Sciatic nerve (tissue), 2 donors: ENCODE results near the gene TACR2. TPM values are rescaled to one million over a fixed set of nuclear protein-coding genes. Genes with fewer than 3 reads are reported as not detected.

Experiments
- ATAC-seq: fragments of 200-7000 bp; cut with Tn5 transposase; one replicate; pipeline ENCODE4 v1.9.1; 2020; ENCODE audit warnings: mild to moderate bottlenecking, moderate library complexity
- DNase-seq: peaks from one replicate; pipeline ENCODE4 v3.0.0-alpha.2; 2020; ENCODE audit warnings: low spot score
- intact Hi-C: fragments of 100-400 bp; cut with DNase I; formaldehyde crosslinking; loops from one replicate; pipeline ENCODE4 v1.14.2; 2022
- total RNA-seq: library from RNA; stranded (reverse); fragmentation: NEBNext Ultra II Directional; extraction: Animal tissue kit (Norgen Biotek cat#: 25700); gene quantifications from one replicate; pipeline ENCODE4 v1.2.1, GENCODE V29; 2021
- donor health status: DM: no; HTN: no; CAD: no.
- donor health status: DM: no; HTN: no; CAD: no.

The TACR2 gene
- total RNA-seq, result 0.53 TPM

GRCh38 chr10:69416695-69417094 lies at the start of gene TACR2:
Gene TACR2 (minus strand): TSS chr10:69416918. CDS start chr10:69416323, 595 bp downstream.
- no peak for DNase-seq
- no peak for ATAC-seq
- intact Hi-C loops, result loop anchor here (10.0 kb wide), 1 partner anchor 218 kb away; the partner anchor contains the start of gene FAM241B

GRCh38 chr10:69466158-69466490 lies 49.4 kb upstream of the TACR2 start:
- intact Hi-C loops, result no loop called here
- ATAC-seq (no peak), DNase-seq (no peak)

GRCh38 chr10:69465457-69466157 lies 48.9 kb upstream of the TACR2 start:
- intact Hi-C loops, result no loop called here
- DNase-seq (no peak), ATAC-seq (no peak)

- DNase-seq, result no peak
- peak; percentile 39 for ATAC-seq
- intact Hi-C loops, result no loop called here
Observed at GRCh38 chr10:69464801-69465401, 48.2 kb upstream of the TACR2 start.

GRCh38 chr10:69464401-69464800 lies 47.7 kb upstream of the TACR2 start:
- DNase-seq, result no peak
- intact Hi-C loops, result no loop called here
- ATAC-seq, result no peak

- DNase-seq (no peak), ATAC-seq (no peak)
- intact Hi-C loops, result no loop called here
Observed at GRCh38 chr10:69463886-69464285, 47.2 kb upstream of the TACR2 start.

- ATAC-seq (peak; percentile 27), DNase-seq (no peak)
- intact Hi-C loops, result no loop called here
Observed at GRCh38 chr10:69461243-69462025, 44.7 kb upstream of the TACR2 start.

GRCh38 chr10:69460576-69461242 lies 44.0 kb upstream of the TACR2 start:
- DNase-seq, result no peak
- peak; percentile 29 for ATAC-seq
- intact Hi-C loops, result no loop called here

GRCh38 chr10:69459893-69460575 lies 43.3 kb upstream of the TACR2 start:
- DNase-seq, result no peak
- intact Hi-C loops, result no loop called here
- no peak for ATAC-seq

GRCh38 chr10:69459101-69459790 lies 42.5 kb upstream of the TACR2 start:
- intact Hi-C loops, result no loop called here
- DNase-seq, result no peak

GRCh38 chr10:69458430-69459100 lies 41.8 kb upstream of the TACR2 start:
- intact Hi-C loops, result no loop called here
- ATAC-seq, result peak; percentile 41
- DNase-seq, result no peak

More at GRCh38 chr10:69459101-69459790, 42.5 kb upstream of the TACR2 start:
- ATAC-seq, result no peak

GRCh38 chr10:69457771-69458237 lies 41.1 kb upstream of the TACR2 start:
- intact Hi-C loops, result no loop called here
- DNase-seq (no peak), ATAC-seq (no peak)

GRCh38 chr10:69456880-69457693 lies 40.4 kb upstream of the TACR2 start:
- no peak for ATAC-seq
- DNase-seq, result no peak
- intact Hi-C loops, result no loop called here

- no peak for DNase-seq
- intact Hi-C loops, result no loop called here
Observed at GRCh38 chr10:69455006-69455763, 38.5 kb upstream of the TACR2 start.

GRCh38 chr10:69453795-69454194 lies 37.1 kb upstream of the TACR2 start:
- no peak for DNase-seq
- no peak for ATAC-seq

More at GRCh38 chr10:69455006-69455763, 38.5 kb upstream of the TACR2 start:
- no peak for ATAC-seq

GRCh38 chr10:69452676-69453415 lies 36.1 kb upstream of the TACR2 start:
- intact Hi-C loops, result no loop called here
- ATAC-seq, result no peak
- DNase-seq, result no peak

More at GRCh38 chr10:69453795-69454194, 37.1 kb upstream of the TACR2 start:
- intact Hi-C loops, result no loop called here
